HG03521 (cell line): ENCODE results near the gene PRKG2.
"Not testable (repeated sequence)": the region's sequence is repeated elsewhere in the genome, so short reads cannot be mapped to it uniquely, and the experiment has no call there.

ENCODE experiments used
- ATAC-seq: cut with Tn5 transposase; IDR thresholded peaks from one replicate; pipeline ENCODE4 v1.9.1; 2021; ENCODE audit warnings: mild to moderate bottlenecking, moderate library complexity; ENCODE audit not compliant: unreplicated experiment

The PRKG2 gene

GRCh38 chr4:81164126-81164525 lies 50.9 kb downstream of the PRKG2 start:
- no peak for ATAC-seq

DNA sequence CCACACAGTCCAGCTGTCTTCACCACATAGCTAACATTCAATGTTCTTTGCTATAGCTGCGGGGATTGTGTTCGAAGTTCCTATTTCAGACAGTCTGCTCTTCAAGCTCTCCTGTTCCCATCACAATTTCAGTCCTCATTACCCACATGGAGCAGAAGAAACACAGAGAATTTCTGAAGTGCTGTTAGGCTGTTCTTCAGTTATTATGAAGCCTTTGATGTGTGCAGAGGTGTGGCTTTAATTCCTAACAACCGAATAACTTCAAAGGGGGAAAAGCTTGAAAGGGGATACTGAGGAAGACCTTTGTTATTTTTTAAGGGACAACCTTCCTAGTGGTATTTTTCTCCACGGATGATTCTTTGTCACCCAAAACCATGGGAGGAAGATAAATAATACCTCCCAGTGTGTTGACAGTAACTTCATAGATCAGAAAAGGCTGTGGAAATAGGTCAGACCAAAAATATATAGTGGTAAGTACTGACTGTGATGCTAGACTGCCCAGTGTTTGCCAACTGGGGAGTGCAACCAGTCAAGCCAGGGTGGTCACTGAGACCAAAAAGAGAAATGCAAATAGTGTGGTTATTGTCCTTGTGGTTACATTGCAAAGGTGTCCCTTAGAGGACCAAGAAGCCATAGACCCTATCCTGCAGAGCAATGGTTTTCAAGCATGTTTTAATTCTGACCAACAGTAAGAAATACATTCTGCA lies 52.1 kb downstream of the PRKG2 start:
- ATAC-seq, result no peak

GRCh38 chr4:81153714-81154323 lies 61.2 kb downstream of the PRKG2 start:
- not testable (repeated sequence) for ATAC-seq

DNA sequence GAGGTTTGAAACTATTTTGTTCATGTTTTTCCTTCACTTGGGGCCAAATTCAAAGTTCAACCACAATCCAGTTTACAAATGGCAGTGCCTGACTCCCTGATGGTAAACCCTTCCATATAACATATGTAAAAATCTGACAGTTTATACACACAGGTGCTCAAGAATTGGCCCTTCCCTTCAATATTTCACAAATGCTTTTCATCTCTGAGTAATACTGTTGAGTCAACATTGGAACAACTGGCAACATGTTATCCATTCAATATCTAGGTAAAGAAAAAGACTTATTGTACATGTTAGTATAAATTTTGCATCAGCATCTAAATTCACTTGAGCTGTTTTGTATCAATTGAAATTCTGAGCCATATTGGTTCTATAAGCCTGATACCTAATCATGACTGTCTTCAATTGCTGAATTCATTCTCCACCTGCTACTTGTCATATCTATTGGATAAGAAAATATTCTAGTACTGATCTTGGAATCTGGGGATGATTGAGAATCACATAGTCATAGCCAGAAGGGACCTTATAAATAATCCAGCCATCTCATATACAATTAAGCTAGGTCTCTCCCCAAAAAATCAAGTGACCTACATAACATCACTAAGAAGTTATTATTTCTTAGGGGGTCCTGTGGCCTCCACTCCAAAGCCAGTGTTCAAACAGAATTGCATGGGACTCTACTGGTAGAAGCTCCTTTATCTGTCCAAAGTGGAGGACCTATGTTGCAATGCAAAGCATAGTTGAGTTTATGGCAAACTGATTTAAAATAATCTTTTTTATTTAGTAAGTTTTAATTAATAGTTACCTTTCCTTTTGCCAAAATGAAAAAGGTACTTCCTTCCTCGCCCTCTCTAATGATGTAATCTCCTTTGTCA lies 61.9 kb downstream of the PRKG2 start:
- ATAC-seq, result no peak

GRCh38 chr4:81149976-81150375 lies 65.0 kb downstream of the PRKG2 start:
- no peak for ATAC-seq

DNA sequence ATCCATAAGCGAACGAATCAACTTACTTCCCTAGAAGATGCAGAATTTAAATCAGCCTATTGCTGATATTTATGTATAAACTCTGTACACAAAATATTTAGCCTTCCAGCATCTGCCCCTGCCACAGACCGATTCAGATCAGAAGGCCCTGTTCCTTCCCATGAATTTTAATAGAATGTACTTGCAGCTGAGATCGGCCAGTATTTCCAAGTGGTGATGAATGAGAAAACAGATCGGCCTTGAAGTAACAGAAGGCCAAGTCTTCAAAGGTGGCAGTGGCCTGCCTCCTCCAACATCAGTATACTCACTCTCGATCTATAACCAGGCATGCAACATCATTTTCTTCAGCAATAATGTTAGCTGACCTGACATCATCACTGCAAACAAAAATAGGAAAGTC lies 66.4 kb downstream of the PRKG2 start:
- ATAC-seq, result no peak

DNA sequence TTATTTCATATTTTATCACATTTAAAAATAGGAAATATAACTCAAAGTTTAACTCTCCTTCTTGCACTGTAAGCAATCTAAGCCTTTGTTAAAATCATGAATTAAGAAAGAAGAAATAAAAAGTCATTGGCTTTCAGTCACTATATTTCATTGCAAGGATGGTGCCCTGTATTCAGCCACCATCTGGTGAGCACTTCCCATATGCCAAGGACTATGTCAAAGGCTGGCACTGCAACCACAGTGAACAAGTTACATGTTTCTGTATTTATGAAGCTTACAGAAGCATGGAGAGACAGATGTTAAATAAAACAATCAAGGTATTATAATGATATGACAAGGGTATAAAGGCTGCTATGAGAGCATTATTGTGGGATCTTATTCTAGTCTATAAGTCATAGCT lies 68.6 kb downstream of the PRKG2 start:
- no peak for ATAC-seq

GRCh38 chr4:81143183-81143582 lies 71.8 kb downstream of the PRKG2 start:
- no peak for ATAC-seq

- no peak for ATAC-seq
Measured at GRCh38 chr4:81142744-81143143, 72.3 kb downstream of the PRKG2 start.

DNA sequence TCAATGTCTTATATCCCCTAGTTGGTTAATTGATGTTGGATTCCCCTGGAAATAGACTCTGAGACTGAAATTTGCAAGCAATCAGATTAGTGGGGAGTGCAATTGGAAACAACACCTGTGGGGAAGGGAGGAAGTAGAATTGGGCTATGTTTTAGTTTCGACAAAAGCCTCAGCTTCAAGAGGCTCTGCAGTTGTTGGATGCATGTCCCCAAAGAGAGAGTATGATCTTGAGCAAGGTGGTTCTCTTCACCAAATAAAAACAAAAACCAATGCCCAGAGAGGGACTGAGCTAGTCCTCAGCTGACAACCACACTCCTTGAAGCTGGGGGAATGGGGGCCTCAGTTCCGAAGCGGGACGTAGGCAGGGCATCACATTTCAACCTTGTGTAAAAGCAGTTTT lies 77.1 kb downstream of the PRKG2 start:
- ATAC-seq, result no peak

GRCh38 chr4:81137446-81137845 lies 77.6 kb downstream of the PRKG2 start:
- no peak for ATAC-seq

GRCh38 chr4:81136161-81136905 lies 78.7 kb downstream of the PRKG2 start:
- no peak for ATAC-seq

DNA sequence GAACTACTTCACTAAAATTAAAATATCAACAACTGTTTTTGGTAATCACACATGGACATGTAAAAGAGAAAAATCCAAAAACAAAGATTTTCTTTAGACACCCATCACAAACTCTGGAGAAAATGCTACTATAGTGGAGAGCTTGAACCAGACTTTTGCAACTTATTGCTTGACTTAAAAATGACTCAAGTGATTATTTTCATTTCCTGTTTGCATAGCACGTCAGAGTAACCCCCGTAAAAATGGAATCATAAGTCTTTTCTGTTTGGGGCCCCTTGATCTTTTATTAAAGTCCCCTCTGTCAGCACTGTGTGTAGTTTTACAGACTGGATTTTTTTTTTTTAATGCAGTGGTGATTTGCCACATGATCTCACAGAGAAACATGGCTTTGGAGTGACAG lies 79.5 kb downstream of the PRKG2 start:
- no peak for ATAC-seq

GRCh38 chr4:81131563-81131962 lies 83.5 kb downstream of the PRKG2 start:
- no peak for ATAC-seq

- ATAC-seq, result no peak
Measured at GRCh38 chr4:81131066-81131465, 84.0 kb downstream of the PRKG2 start.

DNA sequence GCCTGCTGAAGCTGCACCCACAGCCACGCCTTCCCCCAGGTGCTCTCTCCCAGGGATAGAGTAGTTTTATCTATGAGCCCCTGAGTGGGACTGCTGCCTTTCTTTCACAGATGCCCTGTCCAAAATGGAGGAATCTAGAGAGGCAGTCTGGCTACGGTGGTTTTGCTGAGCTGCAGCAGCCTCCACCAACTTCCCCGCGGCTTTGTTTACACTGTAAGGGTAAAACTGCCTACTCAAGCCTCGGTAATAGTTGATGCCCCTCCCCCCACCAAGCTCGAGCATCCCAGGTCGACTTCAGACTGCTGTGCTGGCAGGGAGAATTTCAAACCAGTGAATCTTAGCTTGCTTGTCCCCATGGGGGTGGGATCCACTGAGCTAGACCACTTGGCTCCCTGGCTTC lies 84.5 kb downstream of the PRKG2 start:
- ATAC-seq, result no peak

DNA sequence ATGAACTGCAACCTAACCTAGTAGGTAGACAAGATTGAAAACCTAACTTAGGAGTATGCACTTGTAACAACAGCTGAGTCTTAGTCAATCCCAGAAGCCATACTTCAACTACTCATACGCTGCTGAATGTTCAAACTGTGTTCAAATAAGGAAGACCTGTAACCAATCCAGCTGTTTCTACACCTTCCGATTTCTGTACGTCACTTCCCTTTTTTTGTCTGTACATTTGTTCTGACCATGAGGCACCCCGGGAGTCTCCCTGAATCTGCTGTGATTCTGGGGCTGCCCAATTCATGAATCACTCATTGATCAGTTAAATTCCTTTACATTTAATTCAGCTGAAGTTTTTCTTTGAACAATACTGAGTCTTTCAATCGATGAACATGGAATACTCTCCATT lies 95.0 kb downstream of the PRKG2 start:
- ATAC-seq, result no peak

GRCh38 chr4:81118086-81118485 lies 96.9 kb downstream of the PRKG2 start:
- no peak for ATAC-seq

GRCh38 chr4:81116566-81116965 lies 98.5 kb downstream of the PRKG2 start:
- no peak for ATAC-seq

DNA sequence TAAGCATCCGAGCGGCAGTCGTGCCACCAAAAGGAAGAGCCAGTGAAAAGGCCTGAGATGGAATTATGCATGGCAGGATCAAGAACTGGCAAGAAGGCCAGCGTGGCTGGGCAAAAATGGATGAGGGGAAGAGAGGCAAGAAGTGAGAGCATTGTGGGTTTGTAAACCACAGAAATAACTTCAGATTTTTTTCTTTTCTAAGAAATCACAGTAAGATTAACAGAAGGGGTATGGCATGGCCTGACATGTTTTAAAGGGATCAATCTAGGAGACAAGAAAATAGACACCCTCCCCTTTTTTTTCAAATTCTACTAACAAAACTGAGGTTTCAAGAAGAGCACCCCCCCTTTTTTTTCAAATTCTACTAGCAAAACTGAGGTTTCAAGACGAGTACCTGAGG lies 102.0 kb downstream of the PRKG2 start:
- no peak for ATAC-seq

GRCh38 chr4:81109356-81109755 lies 105.7 kb downstream of the PRKG2 start:
- ATAC-seq, result no peak
